ENCODE data around the gene ELMO3.

The ELMO3 gene

GRCh38 chr16:67164599-67165061 is 34.3 kb upstream of the ELMO3 start, which contains the start of gene HSF4:
TSS of gene HSF4 (plus strand) at chr16:67164745. CDS start at chr16:67164812, 67 bp downstream.
- peak in 5 of 14 donors; percentile 23 to 76 (median 37) for DNase-seq

GRCh38 chr16:67165121-67166078 is 33.5 kb upstream of the ELMO3 start:
- no peak for DNase-seq

- DNase-seq: no peak
Measured at GRCh38 chr16:67166110-67166547, 32.8 kb upstream of the ELMO3 start.

GRCh38 chr16:67166598-67167168 is 32.2 kb upstream of the ELMO3 start:
- no peak for DNase-seq

GRCh38 chr16:67167588-67167987 is 31.3 kb upstream of the ELMO3 start:
- no peak for DNase-seq

- no peak for DNase-seq
Measured at GRCh38 chr16:67169011-67169451, 29.9 kb upstream of the ELMO3 start.

GRCh38 chr16:67169642-67170167 is 29.2 kb upstream of the ELMO3 start:
- peak in 3 of 14 donors; percentile 34 to 39 (median 35) for DNase-seq

- DNase-seq: peak in 12 of 14 donors; percentile 19 to 86 (median 56)
Measured at GRCh38 chr16:67170168-67170948, 28.6 kb upstream of the ELMO3 start, which contains the start of gene NOL3. TSS of gene NOL3 (plus strand) at chr16:67170538.

- peak in 1 of 14 donors; percentile 45 for DNase-seq
Measured at GRCh38 chr16:67170949-67171649, 27.8 kb upstream of the ELMO3 start.

GRCh38 chr16:67173323-67173722 is 25.6 kb upstream of the ELMO3 start:
- DNase-seq: no peak

GRCh38 chr16:67173808-67174705 is 24.9 kb upstream of the ELMO3 start:
- DNase-seq: peak in 13 of 14 donors; percentile 11 to 92 (median 66)

GRCh38 chr16:67174706-67175231 is 24.2 kb upstream of the ELMO3 start:
- peak in 1 of 14 donors; percentile 38 for DNase-seq

- DNase-seq: no peak
Measured at GRCh38 chr16:67176662-67177061, 22.3 kb upstream of the ELMO3 start.

GRCh38 chr16:67177743-67178699 is 20.9 kb upstream of the ELMO3 start:
- peak in 3 of 14 donors; percentile 38 to 75 (median 56) for DNase-seq

- DNase-seq: no peak
Measured at GRCh38 chr16:67179421-67180080, 19.4 kb upstream of the ELMO3 start.

- no peak for DNase-seq
Measured at GRCh38 chr16:67180166-67180565, 18.8 kb upstream of the ELMO3 start.

GRCh38 chr16:67181346-67181745 is 17.6 kb upstream of the ELMO3 start:
- peak in 4 of 14 donors; percentile 19 to 66 (median 38) for DNase-seq

GRCh38 chr16:67182288-67182687 is 16.6 kb upstream of the ELMO3 start:
- DNase-seq: no peak

All from C1 segment of cervical spinal cord (tissue), 14 donors.